GM19468 (cell line): ENCODE data around the gene ST7.
"Not testable (repeated sequence)": the region's sequence is repeated elsewhere in the genome, so short reads cannot be mapped to it uniquely, and the experiment has no call there.

Experiments
- ATAC-seq: cut with Tn5 transposase; IDR thresholded peaks from one replicate; pipeline ENCODE4 v1.9.1; 2021; ENCODE audit warnings: mild to moderate bottlenecking, moderate library complexity, moderate number of reproducible peaks; ENCODE audit not compliant: unreplicated experiment; ENCODE audit errors: extremely low read depth

The ST7 gene

GRCh38 chr7:116953372-116953905 is at the start of gene ST7:
TSS of gene ST7 (plus strand) at chr7:116953501. CDS start at chr7:116953541, 40 bp downstream.
- peak; percentile 24 for ATAC-seq

GRCh38 chr7:116906391-116906790 is 46.9 kb upstream of the ST7 start:
- no peak for ATAC-seq

- no peak for ATAC-seq
Observed at GRCh38 chr7:116910383-116910782, 42.9 kb upstream of the ST7 start.

DNA sequence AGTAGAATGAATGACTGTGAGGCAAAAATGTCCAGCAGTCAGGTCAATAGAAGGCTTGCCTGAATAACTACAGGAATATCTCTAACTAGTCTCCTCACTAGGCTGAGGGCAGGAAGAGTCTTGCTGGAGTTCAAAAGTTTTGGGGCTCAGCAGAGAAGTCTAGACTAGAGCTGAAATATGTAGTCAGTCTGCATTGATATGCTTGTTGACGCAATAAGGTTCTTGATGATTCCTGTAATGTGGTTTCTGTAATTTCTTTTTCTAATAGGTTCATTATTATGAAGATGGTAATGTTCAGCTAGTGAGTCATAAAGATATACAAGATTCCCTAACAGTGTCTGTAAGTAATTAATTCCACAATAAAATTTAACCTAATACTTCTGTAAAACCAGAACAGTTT is 41.5 kb upstream of the ST7 start:
- ATAC-seq = no peak

DNA sequence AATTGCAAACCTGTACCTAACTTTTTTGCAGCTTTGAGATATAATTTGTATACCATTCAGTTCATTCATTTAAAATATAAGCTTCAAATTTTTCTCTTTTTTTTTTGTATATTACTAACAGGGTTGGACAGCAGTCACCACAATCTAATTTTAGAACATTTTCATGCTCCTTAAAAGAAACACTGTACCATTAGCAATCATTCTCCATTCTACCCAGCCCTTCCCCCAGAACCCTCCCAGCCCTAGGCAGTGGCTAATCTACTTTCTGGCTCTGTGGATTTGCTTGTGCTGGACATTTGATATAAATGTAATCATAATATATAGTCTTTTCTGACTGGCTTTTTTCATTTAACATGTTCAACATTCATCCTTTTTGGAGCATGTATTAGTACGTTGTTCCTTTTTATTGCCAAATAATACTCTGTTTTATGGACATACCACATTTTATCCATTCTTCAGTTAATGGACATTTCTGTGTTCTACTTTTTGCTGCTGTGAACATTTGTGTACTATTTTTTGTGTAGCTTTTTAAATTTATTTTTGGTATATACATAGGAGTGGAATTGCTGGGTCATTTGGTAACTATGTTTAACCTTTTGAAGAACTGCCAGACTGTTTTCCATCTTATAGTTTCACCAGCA is 40.9 kb upstream of the ST7 start:
- no peak for ATAC-seq

DNA sequence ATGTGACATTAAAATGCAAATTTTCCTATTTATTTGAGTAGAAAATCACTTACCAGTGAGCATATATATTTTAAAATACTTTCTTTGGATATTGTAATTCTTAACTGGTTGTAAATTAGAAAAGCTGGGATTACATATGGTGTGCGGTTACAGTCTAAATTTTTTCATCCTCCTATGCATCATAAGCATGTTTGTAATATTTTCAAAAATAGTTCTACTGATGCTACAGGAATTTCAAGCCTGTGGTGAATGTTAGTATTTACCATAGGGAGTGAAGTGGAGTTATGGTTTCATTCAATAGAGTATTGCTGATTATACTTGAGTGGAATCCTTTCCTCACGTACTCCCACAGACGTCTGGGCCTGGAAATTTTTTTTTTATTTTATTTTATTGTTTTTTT is 34.6 kb upstream of the ST7 start:
- ATAC-seq = no peak

- no peak for ATAC-seq
Observed at GRCh38 chr7:116920359-116920758, 32.9 kb upstream of the ST7 start.

GRCh38 chr7:116922545-116922944 is 30.8 kb upstream of the ST7 start:
- no peak for ATAC-seq

- no peak for ATAC-seq
Observed at GRCh38 chr7:116924741-116925140, 28.6 kb upstream of the ST7 start.

- no peak for ATAC-seq
Observed at GRCh38 chr7:116929021-116929420, 24.3 kb upstream of the ST7 start.

GRCh38 chr7:116929914-116930913 is 23.1 kb upstream of the ST7 start:
- ATAC-seq = no peak

DNA sequence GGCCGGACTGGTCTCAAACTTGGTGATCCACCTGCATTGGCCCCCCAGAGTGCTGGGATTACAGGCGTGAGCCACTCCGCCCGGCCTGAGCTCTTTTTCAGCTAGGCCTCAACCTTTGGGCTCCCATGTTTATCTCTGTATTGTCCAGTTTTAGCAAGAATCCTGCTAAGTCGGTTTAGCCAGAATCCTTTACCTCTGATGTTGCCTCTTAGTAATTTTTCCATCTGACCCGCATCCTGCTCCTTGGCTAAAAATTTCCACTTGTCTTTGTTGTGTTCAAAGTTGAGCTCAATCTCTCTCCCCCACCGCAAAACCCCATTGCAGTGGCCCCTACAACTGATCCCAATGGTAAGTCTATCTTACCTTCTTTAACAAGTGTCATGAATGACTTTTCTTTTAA is 20.7 kb upstream of the ST7 start:
- no peak for ATAC-seq

DNA sequence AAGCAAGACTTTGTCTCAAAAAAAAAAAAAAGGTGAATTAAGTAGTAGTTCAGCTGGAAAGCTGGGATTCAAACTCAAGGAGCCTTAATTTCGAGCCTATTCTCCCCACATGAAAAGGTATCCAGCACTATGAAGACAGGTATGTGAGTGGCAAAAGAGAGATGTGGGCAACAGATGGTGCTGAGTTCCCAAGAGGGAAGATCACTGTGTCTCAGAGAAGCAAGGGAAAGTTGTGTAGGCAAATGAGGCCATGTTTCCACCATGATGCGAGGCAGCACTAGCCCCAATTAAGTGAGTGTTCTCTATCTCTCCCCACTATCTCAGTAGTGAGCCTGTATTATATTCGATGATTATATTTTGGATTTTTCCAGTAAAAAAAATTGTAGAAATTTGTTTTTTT is 19.8 kb upstream of the ST7 start:
- ATAC-seq = no peak

GRCh38 chr7:116934580-116934979 is 18.7 kb upstream of the ST7 start:
- no peak for ATAC-seq

- ATAC-seq = not testable (repeated sequence)
Observed at GRCh38 chr7:116936844-116937243, 16.5 kb upstream of the ST7 start.

GRCh38 chr7:116938678-116939077 is 14.6 kb upstream of the ST7 start:
- no peak for ATAC-seq

- no peak for ATAC-seq
Observed at GRCh38 chr7:116940689-116941370, 12.5 kb upstream of the ST7 start.

- no peak for ATAC-seq
Observed at GRCh38 chr7:116942504-116942903, 10.8 kb upstream of the ST7 start.

DNA sequence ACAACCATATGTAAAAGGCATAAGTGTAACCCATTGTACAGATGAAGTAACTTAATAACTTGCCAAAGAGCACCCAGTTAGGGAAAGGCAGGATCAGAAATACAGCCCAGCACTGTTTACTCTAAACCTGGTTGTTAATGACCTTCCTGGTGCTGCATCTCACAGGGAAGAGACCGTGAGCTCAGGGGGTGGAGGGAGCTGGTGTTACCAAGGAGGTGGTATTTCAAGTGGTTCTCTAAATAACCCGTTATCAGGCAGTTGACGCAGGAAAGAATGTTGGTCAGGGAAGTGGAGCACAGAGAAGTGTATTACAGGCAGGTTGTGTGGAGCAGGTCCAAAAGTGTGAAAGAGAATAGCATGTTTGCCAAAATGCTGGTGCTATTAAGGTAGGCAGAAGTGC is 4.4 kb upstream of the ST7 start:
- no peak for ATAC-seq

DNA sequence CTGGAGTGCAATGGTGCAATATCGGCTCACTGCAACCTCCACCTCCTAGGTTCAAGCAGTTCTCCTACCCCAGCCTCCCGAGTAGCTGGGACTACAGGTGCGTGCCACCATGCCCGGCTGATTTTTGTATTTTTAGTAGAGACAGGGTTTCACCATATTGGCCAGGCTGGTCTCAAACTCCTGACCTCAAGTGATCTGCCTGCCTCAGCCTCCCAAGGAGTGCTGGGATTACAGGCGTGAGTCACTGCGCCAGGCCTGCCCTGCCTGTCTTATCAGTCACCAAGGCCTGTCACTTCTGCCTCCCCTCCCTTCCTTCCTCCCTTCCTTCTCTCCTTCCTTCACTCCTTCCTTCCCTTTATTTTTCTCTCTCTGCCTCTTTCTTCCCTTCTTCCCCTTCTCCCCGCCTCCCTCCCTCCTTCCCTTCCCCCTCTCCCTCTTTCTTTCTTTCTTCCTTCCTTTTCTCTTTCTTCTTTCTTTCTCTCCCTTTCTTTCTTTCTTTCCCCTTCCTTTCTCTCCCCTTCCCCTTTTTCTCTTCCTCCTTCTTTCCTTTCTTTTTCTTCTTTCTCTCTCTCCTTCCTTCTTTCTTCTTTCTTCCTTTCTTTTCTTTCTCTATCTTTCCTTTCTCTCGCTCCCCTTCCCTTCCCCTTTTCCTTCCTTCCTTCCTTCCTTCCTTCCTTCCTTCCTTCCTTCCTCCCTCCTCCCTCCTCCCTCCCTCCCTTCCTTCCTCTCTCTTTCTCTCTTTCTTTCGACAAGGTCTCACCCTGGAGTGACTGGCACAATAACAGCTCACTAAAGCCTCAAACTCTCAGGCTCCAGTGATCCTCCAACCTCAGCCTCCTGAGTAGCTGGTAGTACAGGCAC is 3.1 kb upstream of the ST7 start:
- no peak for ATAC-seq
